GM19043 (cell line): ENCODE results near the gene ZNRF1.
"Not testable (repeated sequence)": the region's sequence is repeated elsewhere in the genome, so short reads cannot be mapped to it uniquely, and the experiment has no call there.

Source experiments
- ATAC-seq: cut with Tn5 transposase; IDR thresholded peaks from one replicate; pipeline ENCODE4 v1.9.1; 2021; ENCODE audit warnings: low read depth; ENCODE audit not compliant: unreplicated experiment

ZNRF1 gene

GRCh38 chr16:75000481-75001081 lies 1.8 kb downstream of the ZNRF1 start:
- ATAC-seq: no peak

- ATAC-seq: no peak
These were observed 3.6 kb downstream of the ZNRF1 start for GRCh38 chr16:75002474-75002873.

GRCh38 chr16:75003931-75004330 lies 5.1 kb downstream of the ZNRF1 start:
- ATAC-seq: no peak

GRCh38 chr16:75004460-75004859 lies 5.6 kb downstream of the ZNRF1 start:
- no peak for ATAC-seq

GRCh38 chr16:75005697-75006096 lies 6.9 kb downstream of the ZNRF1 start:
- no peak for ATAC-seq

GRCh38 chr16:75007443-75007842 lies 8.6 kb downstream of the ZNRF1 start:
- ATAC-seq: peak; percentile 41

- ATAC-seq: no peak
These were observed 11.6 kb downstream of the ZNRF1 start for GRCh38 chr16:75010427-75010826.

GRCh38 chr16:75011634-75012307 lies 12.9 kb downstream of the ZNRF1 start:
- ATAC-seq: no peak

- no peak for ATAC-seq
These were observed 13.7 kb downstream of the ZNRF1 start for GRCh38 chr16:75012380-75013081.

- ATAC-seq: not testable (repeated sequence)
These were observed 14.3 kb downstream of the ZNRF1 start for GRCh38 chr16:75013123-75013522.

- no peak for ATAC-seq
These were observed 15.5 kb downstream of the ZNRF1 start for GRCh38 chr16:75014318-75014717.

- ATAC-seq: not testable (repeated sequence)
These were observed 17.7 kb downstream of the ZNRF1 start for GRCh38 chr16:75016451-75017081.

- no peak for ATAC-seq
These were observed 19.1 kb downstream of the ZNRF1 start for GRCh38 chr16:75017670-75018525.

GRCh38 chr16:75019007-75019406 lies 20.2 kb downstream of the ZNRF1 start:
- no peak for ATAC-seq

- ATAC-seq: no peak
These were observed 20.8 kb downstream of the ZNRF1 start for GRCh38 chr16:75019586-75019985.

GRCh38 chr16:75021410-75021809 lies 22.6 kb downstream of the ZNRF1 start:
- ATAC-seq: no peak

- no peak for ATAC-seq
These were observed 23.7 kb downstream of the ZNRF1 start for GRCh38 chr16:75022567-75022966.

- ATAC-seq: no peak
These were observed 24.2 kb downstream of the ZNRF1 start for GRCh38 chr16:75023009-75023408.

GRCh38 chr16:75024182-75024581 lies 25.4 kb downstream of the ZNRF1 start:
- ATAC-seq: no peak

- no peak for ATAC-seq
These were observed 25.8 kb downstream of the ZNRF1 start for GRCh38 chr16:75024594-75024993.
